ENCODE measurements around the gene ANP32E. TPM values are rescaled to one million over a fixed set of nuclear protein-coding genes. Genes with fewer than 3 reads are reported as not detected.
A peak's percentile ranks its signal among the peaks of the same experiment; 100 is the strongest.

ANP32E gene
- total RNA-seq, result 7.9 and 10.6 TPM in 2 replicates

DNA sequence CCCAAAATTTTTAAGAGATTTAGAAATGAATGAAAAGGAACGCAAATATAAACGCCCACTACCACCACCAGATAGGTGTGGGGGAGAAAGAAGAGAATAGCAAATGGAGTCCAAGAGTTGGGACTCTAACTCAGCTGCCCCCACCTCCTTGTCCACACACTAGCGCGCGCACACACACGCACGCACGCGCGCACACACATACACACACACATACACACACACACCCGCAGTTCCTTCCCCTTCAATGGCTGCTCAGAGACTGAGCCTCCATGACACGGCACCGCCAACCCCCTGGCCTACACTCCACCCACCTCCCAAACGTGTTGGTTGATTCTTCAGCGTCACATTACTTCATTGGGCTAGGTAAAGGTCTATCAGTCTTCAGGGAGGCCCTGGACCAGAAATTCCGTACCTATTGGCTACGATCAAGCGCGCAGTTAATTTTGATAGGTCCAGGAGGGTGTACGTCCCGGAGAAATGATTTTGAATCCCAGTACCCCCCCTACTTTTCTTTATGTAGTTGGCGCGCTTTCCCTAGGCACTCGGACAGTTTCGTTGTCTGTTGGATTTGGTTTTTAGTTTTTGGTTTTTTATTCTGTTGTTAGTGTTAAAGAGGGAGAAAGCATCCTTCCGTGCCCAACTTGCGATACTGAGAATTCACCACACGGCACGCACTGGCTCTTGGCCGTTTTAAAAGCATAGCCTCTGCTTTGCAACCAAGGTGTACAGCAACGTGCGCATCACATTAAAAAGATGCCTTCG is at the start of gene ANP32E:
ANP32E (minus strand) TSS at position 261 of the 762 bp plus-strand sequence. CDS start 326 bp downstream, outside the sequence.
- FAIRE-seq (no peak), DNase-seq (ENCODE audit: low read depth) (peak; percentile 99)
- no peaks in the 10 kb centered on the region for H3K27me3 ChIP-seq (ENCODE audit: control insufficient read depth, insufficient read depth, low read length)
- H3K36me3 ChIP-seq (ENCODE audit: control insufficient read depth, insufficient read depth, low read length), result no peaks in the 10 kb centered on the region
- peak within 1 kb of the TSS; percentile 66 for H3K4me3 ChIP-seq (ENCODE audit: low read depth, low read length)
- TF ChIP-seq, protein P1, sequence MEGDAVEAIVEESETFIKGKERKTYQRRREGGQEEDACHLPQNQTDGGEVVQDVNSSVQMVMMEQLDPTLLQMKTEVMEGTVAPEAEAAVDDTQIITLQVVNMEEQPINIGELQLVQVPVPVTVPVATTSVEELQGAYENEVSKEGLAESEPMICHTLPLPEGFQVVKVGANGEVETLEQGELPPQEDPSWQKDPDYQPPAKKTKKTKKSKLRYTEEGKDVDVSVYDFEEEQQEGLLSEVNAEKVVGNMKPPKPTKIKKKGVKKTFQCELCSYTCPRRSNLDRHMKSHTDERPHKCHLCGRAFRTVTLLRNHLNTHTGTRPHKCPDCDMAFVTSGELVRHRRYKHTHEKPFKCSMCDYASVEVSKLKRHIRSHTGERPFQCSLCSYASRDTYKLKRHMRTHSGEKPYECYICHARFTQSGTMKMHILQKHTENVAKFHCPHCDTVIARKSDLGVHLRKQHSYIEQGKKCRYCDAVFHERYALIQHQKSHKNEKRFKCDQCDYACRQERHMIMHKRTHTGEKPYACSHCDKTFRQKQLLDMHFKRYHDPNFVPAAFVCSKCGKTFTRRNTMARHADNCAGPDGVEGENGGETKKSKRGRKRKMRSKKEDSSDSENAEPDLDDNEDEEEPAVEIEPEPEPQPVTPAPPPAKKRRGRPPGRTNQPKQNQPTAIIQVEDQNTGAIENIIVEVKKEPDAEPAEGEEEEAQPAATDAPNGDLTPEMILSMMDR (IDR thresholded peaks at IDR 0.05; ENCODE audit: insufficient read depth, low read length, severe bottlenecking), result no peak

DNA sequence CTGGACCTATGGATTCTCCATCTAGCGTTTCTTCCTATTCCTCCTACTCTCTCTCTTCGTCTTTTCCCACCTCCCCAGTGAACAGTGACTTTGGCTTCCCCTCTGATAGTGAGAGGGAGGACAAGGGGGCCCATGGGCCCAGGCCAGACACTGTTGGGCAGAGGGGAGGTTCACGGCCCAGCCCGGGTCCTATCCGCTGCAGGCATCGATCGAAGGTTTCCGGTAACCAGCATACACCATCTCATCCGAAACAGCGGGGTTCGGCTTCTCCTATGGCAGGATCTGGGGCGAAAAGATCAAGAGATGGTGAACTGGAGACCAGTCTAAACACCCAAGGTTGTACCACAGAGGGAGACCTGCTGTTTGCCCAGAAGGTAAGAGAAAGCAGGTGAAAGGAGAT is 47.3 kb upstream of the ANP32E start:
- TF ChIP-seq, protein P1 (IDR thresholded peaks at IDR 0.05; ENCODE audit: insufficient read depth, low read length, severe bottlenecking), result no peak
- Histone ChIP-seq H3K36me3 (ENCODE audit: control insufficient read depth, insufficient read depth, low read length) (peaks cover 5% of the 10 kb centered on the region), H3K4me3 (ENCODE audit: low read depth, low read length) (peak overlapping the region; percentile 67), H3K27me3 (ENCODE audit: control insufficient read depth, insufficient read depth, low read length) (no peaks in the 10 kb centered on the region)
- no peak for FAIRE-seq
- no peak for DNase-seq (ENCODE audit: low read depth)

DNA sequence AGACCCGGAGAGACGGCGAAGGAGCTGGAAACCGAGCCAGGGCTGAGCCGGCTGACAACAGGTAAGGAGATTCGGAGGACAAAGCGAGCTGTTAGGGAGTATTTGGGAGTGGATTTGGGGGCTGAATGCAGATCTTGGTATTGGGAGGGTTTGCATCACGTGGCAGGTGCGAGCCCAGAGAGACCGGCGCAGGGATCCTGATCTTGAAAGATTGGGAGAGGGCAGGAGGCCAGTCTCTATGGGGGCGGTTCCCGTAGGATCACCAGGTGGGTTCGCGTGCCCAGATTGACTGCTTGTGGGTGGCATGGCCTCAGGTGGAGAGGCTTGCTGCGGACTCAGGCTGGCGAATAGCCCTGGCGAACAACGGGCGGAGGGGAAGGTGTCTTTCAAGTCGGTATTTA is 46.6 kb upstream of the ANP32E start:
- FAIRE-seq (no peak), DNase-seq (ENCODE audit: low read depth) (no peak)
- TF ChIP-seq, protein P1 (IDR thresholded peaks at IDR 0.05; ENCODE audit: insufficient read depth, low read length, severe bottlenecking), result no peak
- Histone ChIP-seq H3K27me3 (ENCODE audit: control insufficient read depth, insufficient read depth, low read length) (no peaks in the 10 kb centered on the region), H3K4me3 (ENCODE audit: low read depth, low read length) (peak overlapping the region; percentile 67), H3K36me3 (ENCODE audit: control insufficient read depth, insufficient read depth, low read length) (peaks cover 5% of the 10 kb centered on the region)

GRCh38 chr1:150281758-150282557 is 46.0 kb upstream of the ANP32E start, which contains the start of gene CIART:
Gene CIART, plus strand, starts transcription at chr1:150282554. Its CDS starts 714 bp downstream, at chr1:150283268.
- no peaks in the 10 kb centered on the region for H3K27me3 ChIP-seq (ENCODE audit: control insufficient read depth, insufficient read depth, low read length)
- TF ChIP-seq, protein P1 (IDR thresholded peaks at IDR 0.05; ENCODE audit: insufficient read depth, low read length, severe bottlenecking), result no peak
- peak; percentile 96 for DNase-seq (ENCODE audit: low read depth)
- peak; percentile 90 for FAIRE-seq
- H3K4me3 ChIP-seq (ENCODE audit: low read depth, low read length), result peak within 1 kb of the TSS; percentile 67
- H3K36me3 ChIP-seq (ENCODE audit: control insufficient read depth, insufficient read depth, low read length), result peaks cover 5% of the 10 kb centered on the region

GRCh38 chr1:150281221-150281757 is 45.4 kb upstream of the ANP32E start:
- FAIRE-seq, result no peak
- peak; percentile 58 for DNase-seq (ENCODE audit: low read depth)
- Histone ChIP-seq H3K27me3 (ENCODE audit: control insufficient read depth, insufficient read depth, low read length) (no peaks in the 10 kb centered on the region), H3K4me3 (ENCODE audit: low read depth, low read length) (peak overlapping the region; percentile 67), H3K36me3 (ENCODE audit: control insufficient read depth, insufficient read depth, low read length) (peaks cover 4% of the 10 kb centered on the region)
- TF ChIP-seq, protein P1 (IDR thresholded peaks at IDR 0.05; ENCODE audit: insufficient read depth, low read length, severe bottlenecking), result peak; percentile 69

Data from bronchial epithelial cell (primary cell).